Aorta (tissue), 5 donors: ENCODE results near the gene WSCD2. TPM values are rescaled to one million over a fixed set of nuclear protein-coding genes. Genes with fewer than 3 reads are reported as not detected.

Source experiments
- ATAC-seq: fragments of 200-7000 bp; cut with Tn5 transposase; one replicate; pipeline ENCODE4 v1.9.1; 2022; ENCODE audit warnings: moderate library complexity; ENCODE audit not compliant: low FRiP score
- DNase-seq, 2 donors: peaks; one replicate each; pipeline ENCODE4 v3.0.0-alpha.2; 2020
- H3K27ac ChIP-seq, 2 donors: one replicate each; pipeline ENCODE4 v1.5.1; 2013; ENCODE audit warnings: low read length in 2 of 2, mild to moderate bottlenecking in 2 of 2, moderate library complexity in 2 of 2, control low read depth in 1 of 2, inconsistent platforms in 1 of 2, low read depth in 1 of 2
- H3K27me3 ChIP-seq, 2 donors: one replicate each; pipeline ENCODE4 v1.6.1; 2013; ENCODE audit warnings: control low read depth in 1 of 2, low read length in 1 of 2, mild to moderate bottlenecking in 1 of 2, moderate library complexity in 1 of 2; ENCODE audit not compliant: insufficient read depth in 2 of 2, control insufficient read depth in 1 of 2
- H3K36me3 ChIP-seq, 2 donors: one replicate each; pipeline ENCODE4 v1.6.1; 2013; ENCODE audit warnings: control low read depth in 1 of 2, low read length in 1 of 2, mild to moderate bottlenecking in 1 of 2; ENCODE audit not compliant: insufficient read depth in 2 of 2, control insufficient read depth in 1 of 2
- H3K4me1 ChIP-seq, 2 donors: one replicate each; pipeline ENCODE4 v1.6.1; 2013; ENCODE audit warnings: low read length in 2 of 2, control low read depth in 1 of 2, mild to moderate bottlenecking in 1 of 2, moderate library complexity in 1 of 2; ENCODE audit not compliant: insufficient read depth in 2 of 2, control insufficient read depth in 1 of 2
- H3K4me3 ChIP-seq, 2 donors: one replicate each; pipeline ENCODE4 v1.5.1; 2013; ENCODE audit warnings: low read length in 2 of 2, control low read depth in 1 of 2, mild to moderate bottlenecking in 1 of 2
- H3K9me3 ChIP-seq: one replicate; pipeline ENCODE4 v1.6.1; 2013; ENCODE audit warnings: mild to moderate bottlenecking, low read length; ENCODE audit not compliant: control insufficient read depth
- WGBS, 2 donors: extraction: QIAGEN DNeasy Blood & Tissue Kit; methylation state at CpG; one replicate each; pipeline ENCODE4 v1.1.7; 2013; 5-methylcytosine and 5-hydroxymethylcytosine counted together
- intact Hi-C, 2 donors: fragments of 100-400 bp; cut with DNase I; formaldehyde crosslinking; loops; one replicate each; pipeline versions ENCODE4 v1.14.2 to v1.15.0; 2022
- polyA plus RNA-seq, 2 donors: library from polyadenylated mRNA; stranded (reverse); fragments of 200-250 nt; gene quantifications; one replicate each; pipeline ENCODE4 v1.2.3, GENCODE V29; 2013
- total RNA-seq, 2 donors: library from RNA; stranded (reverse); fragmentation: NEBNext Ultra II Directional; extraction: Animal tissue kit (Norgen Biotek cat#: 25700); gene quantifications; one replicate each; pipeline ENCODE4 v1.2.1, GENCODE V29; 2021
- donor health status: healthy with polysubstance abuse.
- donor health status: Bipolar disorder and iron deficiency.
- donor health status: DM: no; HTN: no; CAD: no.
- donor health status: DM: no; HTN: no; CAD: no.
- donor health status: DM: yes; HTN: yes; CAD: no.

The WSCD2 gene
- total and polyA plus RNA-seq, 4 donors = 0.75 to 9.7 (median 5.6) TPM; not detected in 1

DNA sequence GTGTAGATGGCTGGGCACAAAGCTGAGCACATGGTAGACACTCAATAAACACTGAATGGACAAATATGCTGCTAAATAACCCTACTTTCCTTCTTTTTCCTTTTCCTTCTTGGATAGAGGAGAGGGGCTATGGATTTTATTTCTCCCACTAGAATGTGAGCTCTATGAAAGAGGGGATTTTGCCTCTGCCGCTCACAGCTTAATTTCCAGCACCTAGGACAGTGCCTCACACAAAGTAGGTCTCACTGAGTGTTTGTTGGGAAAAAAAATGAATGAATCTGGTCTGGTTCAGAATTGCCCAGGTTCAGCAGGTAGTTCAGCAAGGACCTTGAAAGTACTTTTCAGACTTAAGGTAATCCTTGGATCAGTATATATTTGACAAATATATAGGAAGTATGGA, 65.5 kb downstream of the WSCD2 start:
- intact Hi-C loops = loop anchor here in 1 of 2 donors (2.0 kb wide), 1 partner anchor 202 kb away; no protein-coding TSS in a partner anchor
- Histone ChIP-seq H3K27ac (no peak overlapping the region), H3K4me3 (no peak overlapping the region), H3K27me3 (no peaks in the 10 kb centered on the region), H3K9me3 (no peaks in the 10 kb centered on the region), H3K36me3 (no peaks in the 10 kb centered on the region), H3K4me1 (no peaks in the 10 kb centered on the region)
- ATAC-seq = no peak
- no peak for DNase-seq
- 52 to 53% methylated on average over 1 of the region's 1 CpG for WGBS, 2 donors

DNA sequence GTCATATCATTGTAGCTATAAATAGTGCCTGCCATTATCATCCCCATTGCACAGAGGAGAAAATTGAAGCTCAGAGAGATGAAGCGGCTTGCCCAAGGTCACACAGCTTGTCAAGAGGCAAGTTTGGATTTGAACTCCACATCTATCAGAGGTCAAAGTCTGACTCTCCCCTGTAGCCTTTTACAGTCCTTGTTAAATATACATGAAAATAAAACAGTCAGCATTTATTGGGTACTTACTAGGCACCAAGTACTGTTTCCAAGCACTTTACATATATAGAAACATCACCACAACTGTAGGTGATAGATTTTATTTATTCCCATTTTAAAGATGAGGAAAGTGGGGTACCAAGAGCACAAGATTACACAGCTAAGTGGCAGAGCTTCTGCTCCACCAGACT, 67.2 kb downstream of the WSCD2 start:
- no peaks in the 10 kb centered on the region for H3K27me3 ChIP-seq
- intact Hi-C loops = loop anchor here in 1 of 2 donors (5.0 kb wide), 1 partner anchor 204 kb away; no protein-coding TSS in a partner anchor
- no peaks in the 10 kb centered on the region for H3K36me3 ChIP-seq
- no peak overlapping the region for H3K27ac ChIP-seq
- H3K4me3 ChIP-seq = no peak overlapping the region
- DNase-seq = no peak
- 84 to 100% methylated on average over 1 of the region's 1 CpG for WGBS, 2 donors
- no peak for ATAC-seq
- H3K4me1 ChIP-seq = no peaks in the 10 kb centered on the region
- no peaks in the 10 kb centered on the region for H3K9me3 ChIP-seq

DNA sequence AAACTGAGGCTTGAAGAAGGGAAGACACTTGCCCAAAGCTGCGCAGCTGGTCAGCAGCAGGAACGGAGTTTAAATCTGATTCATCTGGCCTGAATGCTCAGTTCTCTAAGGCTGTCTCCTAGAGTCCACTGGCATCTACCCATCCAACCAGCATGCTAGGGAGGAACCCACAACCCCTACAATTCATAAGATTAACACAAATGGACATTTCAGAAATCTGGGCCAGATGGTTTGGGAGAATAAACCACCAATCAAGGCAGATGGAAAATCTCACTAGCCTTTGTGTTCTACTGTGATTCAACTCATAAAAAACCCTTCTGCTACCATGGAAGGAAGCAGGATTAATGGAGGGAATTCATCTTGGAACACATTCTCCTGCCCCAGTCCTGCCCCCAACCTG, 67.8 kb downstream of the WSCD2 start:
- intact Hi-C loops = loop anchor here in 1 of 2 donors (5.0 kb wide), 1 partner anchor 205 kb away; no protein-coding TSS in a partner anchor
- H3K4me3 ChIP-seq = no peak overlapping the region
- WGBS, 2 donors = 94% methylated on average over 2 of the region's 2 CpGs
- DNase-seq (no peak), ATAC-seq (no peak)
- H3K27ac ChIP-seq = no peak overlapping the region
- no peaks in the 10 kb centered on the region for H3K36me3 ChIP-seq
- H3K27me3 ChIP-seq = no peaks in the 10 kb centered on the region
- H3K9me3 ChIP-seq = no peaks in the 10 kb centered on the region
- H3K4me1 ChIP-seq = no peaks in the 10 kb centered on the region

DNA sequence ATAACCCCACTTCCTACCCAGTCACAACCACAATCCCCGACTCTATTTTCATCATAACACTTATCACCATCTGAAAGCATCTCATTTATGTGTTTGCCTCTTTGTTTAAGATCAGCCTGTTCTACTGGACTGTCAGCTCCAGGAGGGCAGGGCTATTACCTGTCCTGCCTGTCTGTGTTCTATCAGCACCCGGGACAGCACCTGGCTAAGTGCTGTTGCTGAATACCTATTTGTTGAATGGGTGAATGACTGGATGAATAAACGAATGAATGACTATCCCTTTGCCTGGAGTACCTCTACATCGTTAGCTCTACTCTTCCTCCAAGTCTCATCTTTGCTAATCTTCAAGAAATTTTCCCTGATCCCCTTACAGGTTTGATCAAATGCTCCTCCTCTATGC, 69.0 kb downstream of the WSCD2 start:
- H3K4me3 ChIP-seq = no peak overlapping the region
- 55 to 59% methylated on average over 4 of the region's 4 CpGs for WGBS, 2 donors
- H3K27me3 ChIP-seq = no peaks in the 10 kb centered on the region
- ATAC-seq = no peak
- H3K36me3 ChIP-seq = no peaks in the 10 kb centered on the region
- H3K27ac ChIP-seq = no peak overlapping the region
- no peaks in the 10 kb centered on the region for H3K9me3 ChIP-seq
- intact Hi-C loops = loop anchor here in 1 of 2 donors (5.0 kb wide), 1 partner anchor 206 kb away; no protein-coding TSS in a partner anchor
- no peaks in the 10 kb centered on the region for H3K4me1 ChIP-seq
- DNase-seq = no peak

DNA sequence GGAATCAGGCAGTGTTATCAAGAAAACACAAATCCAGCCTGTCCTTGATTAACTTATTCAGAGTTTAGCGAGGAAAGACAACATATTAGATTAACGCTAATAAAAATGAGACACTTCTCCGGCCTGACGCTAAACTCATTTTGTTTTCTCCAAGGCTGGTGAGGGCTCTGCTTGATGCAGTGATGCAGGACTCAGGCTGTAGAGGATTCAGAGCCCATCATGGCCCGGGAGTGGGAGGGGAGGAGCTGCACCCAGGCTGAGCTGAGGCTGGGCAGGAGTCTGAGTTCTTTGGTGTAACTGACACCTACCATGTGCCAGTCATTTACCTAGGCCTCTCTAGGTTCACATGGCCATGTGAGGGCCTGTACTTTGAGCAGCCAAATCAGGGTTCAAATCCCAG, 70.0 kb downstream of the WSCD2 start:
- Histone ChIP-seq H3K27ac (no peak overlapping the region), H3K4me3 (no peak overlapping the region), H3K9me3 (peaks cover 3% of the 10 kb centered on the region), H3K4me1 (no peaks in the 10 kb centered on the region), H3K27me3 (no peaks in the 10 kb centered on the region), H3K36me3 (no peaks in the 10 kb centered on the region)
- WGBS, 2 donors = 78 to 80% methylated on average over 5 of the region's 5 CpGs
- DNase-seq (no peak), ATAC-seq (no peak)
- intact Hi-C loops = loop anchor here in 1 of 2 donors (5.0 kb wide), 1 partner anchor 207 kb away; no protein-coding TSS in a partner anchor

DNA sequence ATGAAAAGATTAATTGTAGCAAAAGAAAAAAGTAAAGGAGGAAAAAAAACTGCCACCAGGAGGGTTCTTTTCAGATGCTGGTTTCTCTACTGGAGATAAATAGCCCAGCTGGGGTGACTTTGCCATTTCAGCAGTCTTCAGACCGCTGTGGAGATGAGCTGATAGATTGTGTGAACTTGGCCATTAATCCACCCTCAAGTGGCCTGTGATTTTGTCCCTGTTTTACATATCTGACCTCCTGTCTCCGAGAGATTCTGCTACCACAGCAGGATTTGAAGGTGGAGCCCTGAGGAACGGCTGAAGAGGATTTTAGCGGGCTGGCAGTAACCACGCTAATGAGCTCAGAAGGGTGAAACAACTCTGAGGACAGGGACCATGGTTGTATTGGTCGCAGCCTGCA, 72.7 kb downstream of the WSCD2 start:
- H3K27me3 ChIP-seq = no peaks in the 10 kb centered on the region
- no peak overlapping the region for H3K27ac ChIP-seq
- DNase-seq = no peak
- H3K4me3 ChIP-seq = no peak overlapping the region
- no peaks in the 10 kb centered on the region for H3K4me1 ChIP-seq
- ATAC-seq = no peak
- 41 to 45% methylated on average over 6 of the region's 6 CpGs for WGBS, 2 donors
- H3K9me3 ChIP-seq = peaks cover 3% of the 10 kb centered on the region
- H3K36me3 ChIP-seq = no peaks in the 10 kb centered on the region
- intact Hi-C loops = no loop called here

DNA sequence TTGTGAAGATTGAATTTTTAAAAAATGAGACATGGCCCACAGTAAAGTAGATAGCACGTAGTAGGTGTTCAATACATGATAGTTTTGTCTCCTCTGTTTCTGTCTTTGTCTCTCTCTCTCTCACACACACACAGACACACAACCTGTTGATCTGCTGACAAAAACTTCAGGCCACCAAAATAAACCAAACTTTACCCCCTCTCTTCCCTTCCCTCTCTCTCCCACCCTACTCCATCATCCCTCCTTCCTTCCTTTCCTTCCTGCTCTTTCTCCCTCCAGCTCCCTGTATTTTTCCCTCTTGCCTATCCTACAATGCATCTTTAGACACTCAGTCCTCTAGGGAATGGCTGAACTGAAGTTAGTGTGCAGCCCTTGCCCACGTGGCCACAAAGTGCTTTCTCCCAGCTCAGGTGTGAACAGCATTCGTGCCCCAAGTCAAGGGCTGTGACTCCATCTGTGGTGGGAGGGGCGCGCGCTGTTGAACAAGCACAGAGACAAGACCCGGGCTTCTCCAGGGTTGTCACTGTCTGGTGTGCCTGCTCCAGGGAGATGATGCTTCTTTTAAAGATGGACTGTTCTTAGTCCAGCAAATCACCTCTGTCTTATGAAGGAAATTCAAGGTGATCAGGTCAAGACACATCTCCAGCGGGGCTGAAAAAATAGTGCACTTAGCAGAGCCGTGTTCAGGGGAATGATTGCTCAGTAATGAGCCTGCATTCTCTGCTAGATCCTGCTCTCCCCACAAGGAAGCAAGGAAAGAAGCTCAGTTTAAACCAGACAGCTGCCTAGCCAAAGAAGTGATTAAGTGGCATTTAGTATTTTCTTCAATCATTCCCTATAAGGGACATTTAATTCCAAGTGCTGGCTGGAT, 75.3 kb downstream of the WSCD2 start:
- 73 to 74% methylated on average over 9 of the region's 9 CpGs for WGBS, 2 donors
- DNase-seq (no peak), ATAC-seq (no peak)
- Histone ChIP-seq H3K27me3 (no peaks in the 10 kb centered on the region), H3K4me3 (no peak overlapping the region), H3K9me3 (peaks cover 3% of the 10 kb centered on the region), H3K4me1 (no peaks in the 10 kb centered on the region), H3K27ac (no peak overlapping the region), H3K36me3 (no peaks in the 10 kb centered on the region)
- intact Hi-C loops = no loop called here

DNA sequence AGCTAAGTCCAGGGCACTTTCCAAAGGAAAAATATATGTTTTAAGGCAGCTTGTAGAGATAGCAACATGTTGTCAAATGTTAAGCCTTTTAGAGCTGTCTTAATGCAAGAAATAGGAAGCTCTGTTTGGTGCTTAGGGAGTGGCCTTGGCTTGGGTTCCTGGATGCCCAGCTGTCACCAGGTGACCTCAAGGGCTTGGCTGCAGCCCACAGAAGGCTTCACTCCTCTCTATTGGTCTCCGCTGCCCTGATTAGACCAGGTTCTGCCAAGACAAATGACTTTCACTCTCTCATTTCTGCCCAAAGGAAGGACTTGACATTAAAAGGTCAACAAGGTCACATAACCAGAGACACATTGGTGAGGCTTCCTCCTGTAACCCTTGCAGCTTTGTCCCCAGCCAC, 76.8 kb downstream of the WSCD2 start:
- Histone ChIP-seq H3K36me3 (no peaks in the 10 kb centered on the region), H3K4me3 (no peak overlapping the region), H3K4me1 (no peaks in the 10 kb centered on the region), H3K9me3 (peaks cover 3% of the 10 kb centered on the region), H3K27ac (no peak overlapping the region), H3K27me3 (no peaks in the 10 kb centered on the region)
- intact Hi-C loops = no loop called here
- 79 to 81% methylated on average over 1 of the region's 1 CpG for WGBS, 2 donors
- DNase-seq (no peak), ATAC-seq (no peak)
